Heart left ventricle (tissue), 16 donors: ENCODE results near the gene PML. TPM values are rescaled to one million over a fixed set of nuclear protein-coding genes. Genes with fewer than 3 reads are reported as not detected.
"Not testable (repeated sequence)": the region's sequence is repeated elsewhere in the genome, so short reads cannot be mapped to it uniquely, and the experiment has no call there.

Experiments
- ATAC-seq, 4 donors: fragments of 200-7000 bp; cut with Tn5 transposase; one replicate each; pipeline ENCODE4 v1.9.1; 2020 to 2022; ENCODE audit warnings: moderate library complexity in 4 of 4, mild to moderate bottlenecking in 3 of 4, moderate number of reproducible peaks in 1 of 4
- DNase-seq, 5 donors: peaks; one replicate each; pipeline ENCODE4 v3.0.0-alpha.2; 2020
- H3K27ac ChIP-seq, 12 donors: fragments of 200-600 bp; sonication (generic) in 4 of 12; one replicate each; pipeline versions ENCODE4 v1.5.0 to v1.8.0; 2016 to 2022; ENCODE audit warnings: mild to moderate bottlenecking in 2 of 12
- H3K27me3 ChIP-seq, 9 donors: fragments of 200-600 bp; sonication (generic) in 2 of 9; one replicate each; pipeline versions ENCODE4 v1.5.1 to v1.8.0; 2016 to 2022; ENCODE audit warnings: mild to moderate bottlenecking in 3 of 9
- H3K36me3 ChIP-seq, 9 donors: fragments of 200-600 bp; sonication (generic) in 2 of 9; one replicate each; pipeline versions ENCODE4 v1.5.0 to v1.8.0; 2018 to 2022; ENCODE audit warnings: mild to moderate bottlenecking in 2 of 9
- H3K4me1 ChIP-seq, 12 donors: fragments of 200-600 bp; sonication (generic) in 4 of 12; one replicate each; pipeline versions ENCODE4 v1.5.0 to v1.8.0; 2016 to 2022; ENCODE audit warnings: mild to moderate bottlenecking in 3 of 12
- H3K4me3 ChIP-seq, 12 donors: fragments of 200-600 bp; sonication (generic) in 4 of 12; one replicate each; pipeline versions ENCODE4 v1.5.0 to v1.8.0; 2017 to 2022; ENCODE audit warnings: mild to moderate bottlenecking in 9 of 12, moderate library complexity in 4 of 12
- H3K9me3 ChIP-seq, 12 donors: fragments of 200-600 bp; sonication (generic) in 4 of 12; one replicate each; pipeline versions ENCODE4 v1.5.0 to v1.8.0; 2016 to 2022; ENCODE audit warnings: mild to moderate bottlenecking in 1 of 12
- POLR2A ChIP-seq, 2 donors: fragments of 450-650 bp; IDR thresholded peaks; one replicate each; pipeline ENCODE4 v1.6.1; 2017; ENCODE audit warnings: antibody characterized with exemption in 2 of 2, mild to moderate bottlenecking in 2 of 2, moderate library complexity in 2 of 2
- WGBS, 4 donors: extraction: QIAGEN DNeasy Blood & Tissue Kit in 2 of 4; methylation state at CpG; one replicate each; pipeline versions ENCODE4 v1.1.5 to v1.1.7; 2013 to 2018; 5-methylcytosine and 5-hydroxymethylcytosine counted together
- intact Hi-C, 10 donors: fragments of 100-400 bp; cut with DNase I; formaldehyde crosslinking; loops; one replicate each; pipeline versions ENCODE4 v1.11.1 to v1.14.2; 2022
- polyA plus RNA-seq, 2 donors: library from polyadenylated mRNA; stranded (reverse); fragments of 200-250 nt; gene quantifications; one replicate each; pipeline ENCODE4 v1.2.3, GENCODE V29; 2013
- total RNA-seq, 9 donors: library from RNA; depleted of rRNA in 2 of 9; stranded (reverse); fragments of >200 nt in 2 of 9; fragmentation: NEBNext Ultra II Directional in 3 of 9; extraction: Animal tissue kit (Norgen Biotek cat#: 25700) in 3 of 9; gene quantifications; one replicate each; pipeline versions ENCODE4 v1.1.0 to v1.2.4, GENCODE V29; 2016 to 2023
- TF ChIP-seq, protein P1 (sequence below), 12 donors: fragments of 200-600 bp; sonication (generic) in 4 of 12; IDR thresholded peaks; one replicate each; pipeline versions ENCODE4 v1.5.0 to v1.8.0; 2018 to 2022; ENCODE audit warnings: antibody characterized with exemption in 12 of 12, mild to moderate bottlenecking in 5 of 12
- donor health status: ischemic (EF 13 %, LVEDD 7.1; RV severe dilation, severe dysfunction).
- donor health status: healthy with polysubstance abuse.
- donor health status: DM: no; HTN: yes; CAD: no.
- donor health status: DM: no; HTN: no; CAD: no.
- donor health status: ischemic (EF 25% LVEDD 6.9; RV normal size, moderate dysfunction).
- donor health status: ischemic (EF 25% LVEDD 5.7; RV mildly dilated, moderate dysfunction).
- donor health status: healthy.
- donor health status: DM: yes; HTN: yes; CAD: no.
- donor health status: ischemic (EF 35%, LVEDD 5.7; RV mildly dilated, moderate dysfunction).
- donor health status: nonischemic (EF 11% LVEDD 7.7; RV severe dilation, severe dysfunction).
- donor health status: DM: yes; HTN: yes; CAD: no.
- donor health status: PGD.
- donor health status: ischemic (EF 29% LVEDD 5.4; RV normal size, mild dysfunction).
- donor health status: nonischemic (EF 23%, LVEDD 6.1; RV moderate dilation, normal function).

The PML gene
- total and polyA plus RNA-seq, 11 donors = 17.0 to 68.7 (median 25.4) TPM

DNA sequence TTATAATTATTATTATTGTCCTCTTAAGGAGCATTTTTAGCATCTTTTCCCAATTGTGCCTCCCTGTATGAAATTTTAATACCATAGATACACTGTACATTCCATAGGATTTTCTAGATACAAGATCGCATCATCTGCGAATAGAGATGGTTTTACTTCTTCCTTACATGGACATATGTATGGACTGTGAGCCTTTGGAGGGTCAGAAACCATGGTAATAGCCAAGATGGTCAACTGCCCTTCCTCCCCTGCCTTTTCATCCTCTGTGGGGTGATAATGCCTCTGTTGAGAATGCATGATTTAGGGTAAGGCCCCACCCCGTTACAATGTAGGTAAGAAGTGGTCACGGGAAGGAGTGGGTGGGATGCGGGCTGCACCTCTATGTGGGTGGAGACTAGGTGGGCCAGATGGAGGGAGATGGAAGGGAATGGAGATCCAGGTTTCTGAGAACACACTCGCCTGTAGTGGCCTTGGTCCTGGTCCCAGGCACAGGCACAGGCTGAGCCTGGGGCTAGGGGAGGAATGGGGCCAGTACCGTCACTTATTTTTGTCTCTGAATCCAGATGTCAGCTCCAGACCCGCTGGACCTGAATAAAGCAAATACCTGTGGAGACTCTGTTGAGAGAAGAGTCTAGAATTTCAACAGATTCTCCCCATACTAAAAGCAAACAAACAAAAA is 56.2 kb downstream of the PML start:
- Histone ChIP-seq H3K36me3 (peaks cover 0 to 3% (median 0%) of the 10 kb centered on the region in 9 donors), H3K27ac (peak overlapping the region; percentile 33 to 94 (median 78)), H3K4me1 (peaks cover 0 to 66% (median 31%) of the 10 kb centered on the region in 12 donors), H3K9me3 (no peaks in the 10 kb centered on the region), H3K27me3 (no peaks in the 10 kb centered on the region), H3K4me3 (peak overlapping the region in 1 of 12 donors; percentile 17)
- intact Hi-C loops = loop anchor here in 4 of 10 donors (5.0 to 10.0 kb wide), 5 partner anchors 74 to 1446 kb away; no protein-coding TSS in a partner anchor
- DNase-seq (peak in 2 of 5 donors; percentile 48 to 67), ATAC-seq (peak in 3 of 4 donors; percentile 24 to 55 (median 43))
- TF ChIP-seq, protein P1, sequence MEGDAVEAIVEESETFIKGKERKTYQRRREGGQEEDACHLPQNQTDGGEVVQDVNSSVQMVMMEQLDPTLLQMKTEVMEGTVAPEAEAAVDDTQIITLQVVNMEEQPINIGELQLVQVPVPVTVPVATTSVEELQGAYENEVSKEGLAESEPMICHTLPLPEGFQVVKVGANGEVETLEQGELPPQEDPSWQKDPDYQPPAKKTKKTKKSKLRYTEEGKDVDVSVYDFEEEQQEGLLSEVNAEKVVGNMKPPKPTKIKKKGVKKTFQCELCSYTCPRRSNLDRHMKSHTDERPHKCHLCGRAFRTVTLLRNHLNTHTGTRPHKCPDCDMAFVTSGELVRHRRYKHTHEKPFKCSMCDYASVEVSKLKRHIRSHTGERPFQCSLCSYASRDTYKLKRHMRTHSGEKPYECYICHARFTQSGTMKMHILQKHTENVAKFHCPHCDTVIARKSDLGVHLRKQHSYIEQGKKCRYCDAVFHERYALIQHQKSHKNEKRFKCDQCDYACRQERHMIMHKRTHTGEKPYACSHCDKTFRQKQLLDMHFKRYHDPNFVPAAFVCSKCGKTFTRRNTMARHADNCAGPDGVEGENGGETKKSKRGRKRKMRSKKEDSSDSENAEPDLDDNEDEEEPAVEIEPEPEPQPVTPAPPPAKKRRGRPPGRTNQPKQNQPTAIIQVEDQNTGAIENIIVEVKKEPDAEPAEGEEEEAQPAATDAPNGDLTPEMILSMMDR (IDR thresholded peaks at IDR 0.05) = no peak
- no peak for TF ChIP-seq POLR2A (IDR thresholded peaks at IDR 0.05)
- 79 to 89% (median 83%) methylated on average over 8 of the region's 8 CpGs for WGBS, 4 donors

DNA sequence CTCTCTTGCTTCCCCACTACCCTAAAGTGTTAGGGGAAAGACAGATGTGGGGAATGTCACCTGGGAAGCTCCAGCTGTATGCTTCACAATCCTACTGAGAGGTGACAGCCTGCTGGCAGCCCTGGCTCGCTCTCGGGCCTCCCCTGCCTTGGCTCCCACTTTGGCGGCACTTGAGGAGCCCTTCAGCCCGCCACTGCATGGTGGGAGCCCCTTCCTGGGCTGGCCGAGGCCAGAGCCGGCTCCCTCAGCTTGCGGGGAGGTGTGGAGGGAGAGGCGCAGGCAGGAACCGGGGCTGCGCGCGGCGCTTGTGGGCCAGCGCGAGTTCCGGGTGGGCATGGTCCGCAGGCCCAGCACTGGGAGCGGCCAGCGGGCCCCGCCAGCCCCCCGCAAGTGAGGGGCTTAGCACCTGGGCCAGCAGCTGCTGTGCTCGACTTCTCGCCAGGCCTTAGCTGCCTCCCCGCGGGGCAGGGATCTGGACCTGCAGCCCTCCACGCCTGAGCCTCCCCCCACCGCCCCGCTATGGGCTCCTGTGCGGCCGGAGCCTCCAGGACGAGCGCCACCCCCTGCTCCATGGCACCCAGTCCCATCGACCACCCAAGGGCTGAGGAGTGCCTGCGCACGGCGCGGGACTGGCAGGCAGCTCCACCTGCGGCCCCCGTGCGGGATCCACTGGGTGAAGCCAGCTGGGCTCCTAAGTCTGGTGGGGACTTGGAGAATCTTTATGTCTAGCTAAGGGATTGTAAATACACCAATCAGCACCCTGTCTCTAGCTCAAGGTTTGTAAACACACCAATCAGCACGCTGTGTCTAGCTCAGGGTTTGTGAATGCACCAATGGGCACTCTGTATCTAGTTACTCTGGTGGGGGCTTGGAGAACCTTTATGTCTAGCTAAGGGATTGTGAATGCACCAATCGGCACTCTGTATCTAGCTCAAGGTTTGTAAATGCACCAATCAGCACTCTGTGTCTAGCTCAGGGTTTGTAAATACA is 58.0 kb downstream of the PML start:
- Histone ChIP-seq H3K27ac (peak overlapping the region in 11 of 12 donors; percentile 46 to 86 (median 79)), H3K4me1 (peaks cover 0 to 52% (median 26%) of the 10 kb centered on the region in 12 donors)
- intact Hi-C loops = loop anchor here in 4 of 10 donors (5.0 to 10.0 kb wide), 5 partner anchors 72 to 1448 kb away; no protein-coding TSS in a partner anchor

GRCh38 chr15:74053517-74053916 is 59.0 kb downstream of the PML start:
- DNase-seq (no peak), ATAC-seq (no peak)
- no peak for TF ChIP-seq POLR2A (IDR thresholded peaks at IDR 0.05)
- TF ChIP-seq, protein P1 (IDR thresholded peaks at IDR 0.05) = no peak
- 84 to 91% (median 86%) methylated on average over 15 of the region's 15 CpGs for WGBS, 4 donors
- Histone ChIP-seq H3K4me1 (peaks cover 0 to 43% (median 24%) of the 10 kb centered on the region in 12 donors), H3K27me3 (no peaks in the 10 kb centered on the region), H3K4me3 (no peak overlapping the region), H3K27ac (peak overlapping the region in 4 of 12 donors; percentile 29 to 52 (median 43)), H3K9me3 (no peaks in the 10 kb centered on the region), H3K36me3 (no peaks in the 10 kb centered on the region)
- intact Hi-C loops = loop anchor here in 4 of 10 donors (5.0 to 10.0 kb wide), 5 partner anchors 71 to 1449 kb away; no protein-coding TSS in a partner anchor

More for the DNA sequence above, 58.0 kb downstream of the PML start:
- H3K4me3 ChIP-seq, ATAC-seq, H3K27me3 ChIP-seq, H3K36me3 ChIP-seq, H3K9me3 ChIP-seq: not testable (repeated sequence)
- peak in 1 of 5 donors; percentile 65 for DNase-seq
- WGBS, 4 donors = 92 to 93% (median 92%) methylated on average over 28 to 42 of the region's 42 CpGs

DNA sequence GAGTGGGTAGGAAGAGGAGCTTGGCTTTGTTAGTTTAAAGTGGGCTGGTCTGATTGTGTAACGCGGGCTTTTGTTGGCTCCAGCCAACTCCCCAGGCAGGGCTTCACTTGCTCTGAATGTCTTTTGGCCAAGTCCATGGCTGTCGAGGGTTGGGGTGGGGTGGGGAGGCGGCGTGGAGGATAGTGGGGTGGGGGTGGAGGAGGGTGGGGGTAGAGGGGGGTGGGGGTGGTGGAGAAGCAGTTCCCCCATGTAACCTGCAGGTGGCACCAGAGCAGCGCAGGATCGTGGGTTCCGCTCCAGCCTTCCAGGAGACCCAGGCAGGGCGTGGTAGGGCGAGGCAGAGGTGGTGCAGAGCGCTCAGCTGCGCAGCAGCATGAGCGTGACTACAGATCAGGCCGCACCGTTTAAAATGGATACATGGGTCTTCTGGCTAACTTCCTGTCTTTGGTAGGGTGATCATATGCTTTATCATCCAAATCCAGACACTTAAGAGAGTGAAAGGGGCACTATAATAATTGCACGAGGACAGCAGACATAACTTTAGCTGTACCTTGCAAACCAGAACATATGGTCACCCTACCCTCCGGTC is 59.5 kb downstream of the PML start:
- 14 to 31% (median 20%) methylated on average over 16 to 17 of the region's 17 CpGs for WGBS, 4 donors
- no peaks in the 10 kb centered on the region for H3K9me3 ChIP-seq
- peak; percentile 46 to 85 (median 72) for ATAC-seq
- H3K4me3 ChIP-seq = peak overlapping the region in 2 of 12 donors; percentile 25 to 32
- H3K27ac ChIP-seq = peak overlapping the region in 3 of 12 donors; percentile 29 to 52 (median 48)
- peak; percentile 68 to 88 (median 77) for DNase-seq
- intact Hi-C loops = loop anchor here in 4 of 10 donors (5.0 to 10.0 kb wide), 5 partner anchors 71 to 1449 kb away; no protein-coding TSS in a partner anchor
- TF ChIP-seq POLR2A (IDR thresholded peaks at IDR 0.05) = no peak
- TF ChIP-seq, protein P1 (IDR thresholded peaks at IDR 0.05) = peak; percentile 38 to 84 (median 59)
- H3K36me3 ChIP-seq = no peaks in the 10 kb centered on the region
- H3K27me3 ChIP-seq = no peaks in the 10 kb centered on the region
- H3K4me1 ChIP-seq = peaks cover 0 to 38% (median 24%) of the 10 kb centered on the region in 12 donors
